ENCODE data around the gene SLC4A8.

SLC4A8 gene

DNA sequence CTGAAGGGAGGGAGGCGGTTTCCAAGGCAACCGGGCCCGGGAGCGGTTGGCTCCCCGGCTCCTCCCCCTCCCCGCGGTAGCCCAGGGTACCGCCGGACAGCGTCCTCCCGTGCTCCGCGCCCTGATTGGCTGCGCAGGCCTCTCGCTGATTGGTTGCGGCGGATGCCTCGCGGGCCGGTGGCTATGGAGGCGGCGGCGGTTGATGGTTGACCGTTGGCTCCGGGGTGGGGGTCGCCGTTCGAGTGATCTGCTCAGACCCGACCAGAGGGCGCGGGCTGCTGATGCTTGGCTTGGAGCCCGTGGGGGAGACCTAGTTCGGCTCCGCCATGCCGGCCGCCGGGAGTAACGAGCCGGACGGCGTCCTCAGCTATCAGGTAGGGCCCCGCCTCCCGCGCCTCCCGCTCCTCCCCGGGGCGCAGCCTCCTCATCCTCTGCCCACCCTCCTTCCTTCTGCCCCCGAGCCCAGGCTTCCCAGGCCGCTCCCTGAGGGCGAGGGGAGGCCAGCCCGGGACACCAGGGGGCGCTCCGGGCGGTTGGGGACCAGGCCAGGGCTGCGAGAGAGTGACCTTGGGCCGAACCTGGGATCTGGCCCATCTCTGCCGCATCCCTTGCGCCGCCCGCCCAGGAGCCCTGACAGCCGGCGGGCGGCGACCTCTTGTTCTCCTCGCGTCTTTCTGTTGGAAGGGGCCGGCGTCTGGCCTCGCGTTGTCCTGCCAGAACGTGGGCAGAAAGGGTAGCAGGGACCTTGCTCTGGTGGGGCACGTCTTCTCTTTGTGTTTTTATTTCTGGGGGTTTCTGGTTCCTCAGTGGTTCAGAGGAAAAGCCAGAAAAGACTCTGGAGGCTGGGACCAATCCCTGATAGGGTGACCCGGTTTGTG, at the start of gene SLC4A8:
SLC4A8 (plus strand) TSS at position 170 of the 878 bp plus-strand sequence; CDS start at position 327, 157 bp downstream.
- DNase-seq: peak; percentile 84
- peaks cover 17 to 25% of the 10 kb centered on the region in 2 donors for H3K4me1 Mint-ChIP-seq
- peaks cover 0 to 3% of the 10 kb centered on the region in 2 donors for H3K9me3 Mint-ChIP-seq
- H3K36me3 Mint-ChIP-seq: no peaks in the 10 kb centered on the region
- peak within 1 kb of the TSS; percentile 83 to 85 for H3K4me3 Mint-ChIP-seq
- ATAC-seq (replicated peaks): peak; percentile 95 to 97
- H3K27me3 Mint-ChIP-seq: no peaks in the 10 kb centered on the region
- H3K27ac Mint-ChIP-seq: peak within 1 kb of the TSS; percentile 60

DNA sequence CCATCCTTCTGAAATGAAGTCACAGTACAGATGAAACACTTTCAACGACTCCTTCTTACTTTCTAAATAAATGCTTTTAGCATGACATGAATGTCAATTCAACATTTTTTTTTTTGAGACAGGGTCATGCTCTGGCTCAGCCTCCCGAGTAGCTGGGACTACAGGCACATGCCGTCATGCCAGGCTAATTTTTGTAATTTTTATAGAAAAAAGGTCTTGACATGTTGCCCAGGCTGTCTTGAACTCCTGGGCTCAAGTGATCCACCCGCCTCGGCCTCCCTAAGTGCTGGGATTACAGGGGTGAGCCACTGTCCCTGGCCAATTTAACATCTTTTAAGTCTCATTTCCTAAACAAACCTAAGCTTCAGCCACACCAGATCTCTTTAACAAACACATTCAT, 49.8 kb upstream of the SLC4A8 start:
- Mint-ChIP-seq H3K27ac (no peak overlapping the region), H3K4me1 (peaks cover 53 to 81% of the 10 kb centered on the region in 2 donors), H3K27me3 (peaks cover 0 to 5% of the 10 kb centered on the region in 2 donors), H3K4me3 (no peak overlapping the region), H3K9me3 (peaks cover 6 to 11% of the 10 kb centered on the region in 2 donors), H3K36me3 (peaks cover 74 to 87% of the 10 kb centered on the region in 2 donors)
- ATAC-seq (replicated peaks) (no peak), DNase-seq (no peak)

DNA sequence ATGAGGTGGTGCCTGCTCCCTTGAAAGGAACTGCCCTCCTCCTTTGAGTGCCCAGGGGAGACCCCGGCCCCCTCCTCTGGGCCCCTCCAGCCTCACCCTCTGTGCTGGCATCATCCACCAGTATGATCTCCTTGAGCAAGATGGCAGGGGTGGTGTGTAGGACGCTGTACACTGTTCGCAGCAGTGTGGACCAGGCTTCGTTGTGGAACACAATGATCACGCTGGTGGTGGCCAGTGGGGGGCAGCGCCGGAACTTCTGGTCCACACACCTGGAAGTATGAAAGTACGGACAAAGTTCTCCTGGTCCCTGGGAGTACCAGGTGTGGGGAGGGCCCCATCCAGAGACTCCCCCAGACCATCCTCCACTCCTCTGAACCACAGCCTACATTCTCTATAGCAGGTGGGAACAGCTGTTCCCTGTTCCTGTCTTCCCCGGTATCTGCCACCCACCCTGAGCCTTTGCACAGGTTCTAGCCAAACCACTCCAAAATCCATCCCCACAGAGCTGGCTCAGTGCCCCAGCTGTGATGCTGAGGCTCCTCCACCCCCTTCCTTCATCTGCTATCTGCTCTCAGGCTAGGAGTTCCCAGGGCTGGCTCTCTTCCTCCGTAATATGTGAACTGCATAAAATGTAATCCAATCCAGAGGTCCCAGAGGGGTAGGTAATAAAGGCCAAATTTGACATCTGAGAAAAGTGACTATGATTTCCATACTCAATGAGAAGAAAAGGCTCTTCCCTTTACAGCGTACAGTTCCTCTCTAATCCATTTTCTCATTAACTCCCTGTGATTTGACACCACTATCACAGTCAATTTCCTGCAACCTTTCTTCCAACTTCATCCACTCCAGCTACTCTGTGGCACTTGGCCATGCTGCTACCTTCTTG, 47.3 kb upstream of the SLC4A8 start:
- Mint-ChIP-seq H3K27ac (no peak overlapping the region), H3K36me3 (peaks cover 78 to 91% of the 10 kb centered on the region in 2 donors)

DNA sequence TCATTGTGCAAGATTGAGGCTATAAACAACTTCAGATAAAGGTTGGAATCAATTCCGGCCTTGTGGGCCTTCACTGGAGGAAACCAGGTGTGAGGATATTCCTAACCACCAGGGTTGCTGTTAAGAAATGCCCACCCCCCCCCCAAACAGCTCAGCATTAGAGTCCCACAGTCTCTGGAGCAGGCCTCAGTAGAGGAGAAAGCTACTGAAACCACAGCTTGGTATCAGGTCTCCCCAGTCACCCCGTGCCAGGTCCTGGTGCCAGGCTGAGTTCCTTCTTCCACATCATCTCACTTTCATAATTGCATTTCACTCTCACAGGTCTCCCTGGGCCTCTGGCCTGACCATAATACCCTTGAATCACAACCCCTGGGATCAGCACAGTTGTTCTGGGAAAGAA, 45.9 kb upstream of the SLC4A8 start:
- H3K4me1 Mint-ChIP-seq: peaks cover 45 to 71% of the 10 kb centered on the region in 2 donors
- H3K27ac Mint-ChIP-seq: no peak overlapping the region

More for the DNA sequence above, 47.3 kb upstream of the SLC4A8 start:
- Mint-ChIP-seq H3K9me3 (peaks cover 6 to 11% of the 10 kb centered on the region in 2 donors), H3K4me3 (no peak overlapping the region), H3K27me3 (peaks cover 0 to 5% of the 10 kb centered on the region in 2 donors), H3K4me1 (peaks cover 46 to 71% of the 10 kb centered on the region in 2 donors)
- ATAC-seq (replicated peaks) (no peak), DNase-seq (no peak)

DNA sequence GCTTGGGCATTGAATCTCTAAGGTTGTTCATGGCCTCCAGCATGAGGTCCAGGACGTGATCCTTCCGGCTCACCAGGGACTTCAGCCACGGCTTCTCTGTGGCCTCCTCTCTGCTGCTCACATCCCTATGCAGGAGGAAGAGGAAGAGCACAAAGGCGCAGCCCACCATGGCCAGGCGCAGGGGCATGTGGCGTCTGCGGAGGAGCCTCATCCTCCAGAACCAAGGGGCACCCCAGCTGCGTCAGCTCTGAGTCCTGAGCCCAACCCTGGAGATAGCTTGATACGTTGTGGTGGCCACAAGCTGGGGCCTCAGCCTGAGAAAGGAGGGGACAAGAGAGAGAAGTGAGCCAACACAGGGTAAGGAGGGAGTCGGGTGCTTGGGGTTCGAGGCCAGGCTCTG, 45.1 kb upstream of the SLC4A8 start:
- no peak overlapping the region for H3K4me3 Mint-ChIP-seq
- H3K27ac Mint-ChIP-seq: no peak overlapping the region
- peaks cover 0 to 5% of the 10 kb centered on the region in 2 donors for H3K27me3 Mint-ChIP-seq
- peaks cover 46 to 73% of the 10 kb centered on the region in 2 donors for H3K4me1 Mint-ChIP-seq
- peaks cover 70 to 82% of the 10 kb centered on the region in 2 donors for H3K36me3 Mint-ChIP-seq
- no peak for DNase-seq
- no peak for ATAC-seq (replicated peaks)
- no peaks in the 10 kb centered on the region for H3K9me3 Mint-ChIP-seq

More for the DNA sequence above, 45.9 kb upstream of the SLC4A8 start:
- DNase-seq (no peak), ATAC-seq (replicated peaks) (peak; percentile 81 to 87)
- Mint-ChIP-seq H3K4me3 (no peak overlapping the region), H3K27me3 (peaks cover 0 to 5% of the 10 kb centered on the region in 2 donors), H3K36me3 (peaks cover 73 to 87% of the 10 kb centered on the region in 2 donors), H3K9me3 (peaks cover 0 to under 1% of the 10 kb centered on the region in 2 donors)

DNA sequence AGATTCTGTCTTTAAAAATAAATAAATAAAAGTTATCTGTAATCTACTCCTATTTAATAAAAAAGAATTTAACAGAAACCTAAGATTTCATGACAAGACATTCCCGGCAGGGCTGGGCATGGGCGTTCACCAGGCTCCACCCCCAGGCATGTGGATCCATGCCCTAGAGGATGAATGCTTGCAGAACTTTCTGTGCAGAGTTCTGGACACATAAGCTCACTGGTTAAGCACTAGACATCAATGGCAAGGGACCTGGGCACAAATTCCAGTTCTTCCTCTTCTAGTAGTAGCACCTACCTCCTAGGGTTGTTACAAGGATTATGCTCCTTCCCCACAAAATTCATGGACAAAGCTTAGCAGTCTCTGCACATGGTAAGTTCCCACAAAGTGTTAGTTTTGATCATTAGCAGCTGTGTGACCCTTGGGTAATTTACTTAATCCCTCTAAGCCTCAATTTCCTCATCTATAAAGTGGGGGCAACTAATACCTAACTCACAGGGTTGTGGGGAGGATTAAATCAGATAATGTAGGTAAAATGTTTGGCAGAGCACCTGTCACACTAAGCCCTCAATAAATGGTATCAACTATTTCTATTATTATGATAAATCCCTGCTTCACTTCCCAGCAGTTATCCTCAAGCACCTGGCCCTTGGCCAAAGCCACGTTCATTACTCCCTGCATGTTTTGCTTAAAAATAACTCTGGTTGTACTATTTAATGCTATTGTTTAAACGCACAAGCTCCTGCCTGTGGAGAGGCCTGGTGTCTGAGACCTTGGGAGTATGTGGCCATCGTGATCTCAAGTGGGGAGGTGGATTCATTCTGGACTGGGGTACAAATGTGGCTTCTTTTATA, 43.2 kb upstream of the SLC4A8 start:
- DNase-seq (no peak), ATAC-seq (replicated peaks) (no peak)
- H3K9me3 Mint-ChIP-seq: no peaks in the 10 kb centered on the region
- no peak overlapping the region for H3K27ac Mint-ChIP-seq
- peaks cover 59 to 76% of the 10 kb centered on the region in 2 donors for H3K36me3 Mint-ChIP-seq
- H3K4me3 Mint-ChIP-seq: no peak overlapping the region
- H3K27me3 Mint-ChIP-seq: peaks cover 0 to 5% of the 10 kb centered on the region in 2 donors
- peaks cover 45 to 64% of the 10 kb centered on the region in 2 donors for H3K4me1 Mint-ChIP-seq

DNA sequence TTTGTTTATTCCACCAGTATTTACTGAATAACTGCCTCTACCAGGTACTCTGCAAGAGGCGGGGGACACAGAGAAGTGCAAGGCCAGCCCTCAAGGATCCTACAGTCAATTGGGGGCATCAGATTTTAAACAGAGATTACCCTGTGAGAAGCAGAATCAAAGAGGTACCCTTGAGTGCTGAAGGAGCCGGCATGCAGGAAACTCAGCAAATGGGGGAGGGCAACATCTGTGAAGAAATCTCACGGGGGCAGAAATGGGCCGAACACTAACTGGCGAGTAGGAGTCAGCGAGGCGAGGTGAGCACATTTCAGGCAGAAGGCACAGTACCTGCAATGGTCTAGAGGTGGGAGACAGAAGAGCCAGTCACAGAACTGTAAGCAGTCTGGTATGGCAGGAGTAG, 42.5 kb upstream of the SLC4A8 start:
- H3K27me3 Mint-ChIP-seq: peaks cover 0 to 5% of the 10 kb centered on the region in 2 donors

DNA sequence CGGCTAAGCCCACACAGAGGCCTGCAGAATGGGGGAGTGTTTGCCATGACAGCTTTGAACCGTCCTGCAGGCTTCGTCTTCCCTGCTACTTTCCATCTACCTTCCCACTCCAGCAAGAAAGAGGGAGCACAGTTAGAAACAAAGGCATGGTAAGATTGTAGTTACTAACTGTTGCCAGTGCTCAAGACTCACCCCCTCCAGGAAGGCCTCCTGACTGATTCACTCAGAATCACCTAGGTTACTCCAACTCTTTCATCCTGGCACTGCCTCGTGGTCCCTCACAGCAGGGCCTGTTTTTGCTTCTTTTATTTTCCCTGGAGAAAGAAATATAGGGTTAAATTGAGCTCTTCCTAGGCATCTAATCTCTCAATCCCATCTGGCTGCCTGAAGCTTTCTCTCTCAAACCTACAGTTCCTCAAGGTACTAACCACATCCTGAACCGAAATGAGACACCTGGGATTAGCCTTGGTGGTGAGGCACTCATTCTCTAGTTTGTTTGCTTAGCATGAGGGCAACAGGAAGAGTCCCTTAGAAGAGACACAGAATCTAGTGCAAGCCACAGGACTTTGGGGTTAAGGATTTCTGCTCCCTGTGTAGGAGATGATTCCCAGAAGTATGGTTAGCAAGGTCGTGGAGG, 41.2 kb upstream of the SLC4A8 start:
- Mint-ChIP-seq H3K27me3 (no peaks in the 10 kb centered on the region), H3K4me1 (peaks cover 51 to 66% of the 10 kb centered on the region in 2 donors), H3K27ac (no peak overlapping the region), H3K4me3 (no peak overlapping the region), H3K9me3 (no peaks in the 10 kb centered on the region), H3K36me3 (peaks cover 50 to 73% of the 10 kb centered on the region in 2 donors)
- DNase-seq: no peak
- ATAC-seq (replicated peaks): peak in 1 of 2 donors; percentile 51

More for the DNA sequence above, 42.5 kb upstream of the SLC4A8 start:
- H3K9me3 Mint-ChIP-seq: no peaks in the 10 kb centered on the region
- no peak overlapping the region for H3K4me3 Mint-ChIP-seq
- peak in 1 of 2 donors; percentile 14 for ATAC-seq (replicated peaks)
- H3K36me3 Mint-ChIP-seq: peaks cover 52 to 74% of the 10 kb centered on the region in 2 donors
- no peak for DNase-seq
- H3K4me1 Mint-ChIP-seq: peaks cover 50 to 67% of the 10 kb centered on the region in 2 donors
- no peak overlapping the region for H3K27ac Mint-ChIP-seq

DNA sequence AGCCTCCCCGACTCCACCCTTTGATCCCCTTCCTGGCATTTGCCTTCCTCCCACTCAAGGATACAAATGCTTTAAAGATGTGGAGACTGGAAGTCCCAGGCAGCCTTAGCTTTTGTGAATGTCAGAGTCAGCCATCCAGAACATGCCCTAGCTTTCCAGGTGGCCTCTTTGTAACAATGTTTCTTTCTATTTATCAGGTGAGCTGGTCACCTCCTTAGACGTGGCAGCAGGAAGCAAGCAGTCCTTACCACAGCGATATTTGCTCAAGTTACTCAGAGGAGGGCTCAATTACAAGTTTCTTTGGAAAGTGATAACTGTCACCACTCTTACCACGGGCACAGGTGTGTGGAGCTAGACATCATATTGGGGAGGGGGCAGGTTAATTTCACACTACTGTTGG, 38.3 kb upstream of the SLC4A8 start:
- Mint-ChIP-seq H3K27me3 (no peaks in the 10 kb centered on the region), H3K4me1 (peaks cover 63 to 78% of the 10 kb centered on the region in 2 donors), H3K27ac (no peak overlapping the region), H3K4me3 (no peak overlapping the region), H3K36me3 (peaks cover 36 to 60% of the 10 kb centered on the region in 2 donors), H3K9me3 (no peaks in the 10 kb centered on the region)
- no peak for ATAC-seq (replicated peaks)
- no peak for DNase-seq

DNA sequence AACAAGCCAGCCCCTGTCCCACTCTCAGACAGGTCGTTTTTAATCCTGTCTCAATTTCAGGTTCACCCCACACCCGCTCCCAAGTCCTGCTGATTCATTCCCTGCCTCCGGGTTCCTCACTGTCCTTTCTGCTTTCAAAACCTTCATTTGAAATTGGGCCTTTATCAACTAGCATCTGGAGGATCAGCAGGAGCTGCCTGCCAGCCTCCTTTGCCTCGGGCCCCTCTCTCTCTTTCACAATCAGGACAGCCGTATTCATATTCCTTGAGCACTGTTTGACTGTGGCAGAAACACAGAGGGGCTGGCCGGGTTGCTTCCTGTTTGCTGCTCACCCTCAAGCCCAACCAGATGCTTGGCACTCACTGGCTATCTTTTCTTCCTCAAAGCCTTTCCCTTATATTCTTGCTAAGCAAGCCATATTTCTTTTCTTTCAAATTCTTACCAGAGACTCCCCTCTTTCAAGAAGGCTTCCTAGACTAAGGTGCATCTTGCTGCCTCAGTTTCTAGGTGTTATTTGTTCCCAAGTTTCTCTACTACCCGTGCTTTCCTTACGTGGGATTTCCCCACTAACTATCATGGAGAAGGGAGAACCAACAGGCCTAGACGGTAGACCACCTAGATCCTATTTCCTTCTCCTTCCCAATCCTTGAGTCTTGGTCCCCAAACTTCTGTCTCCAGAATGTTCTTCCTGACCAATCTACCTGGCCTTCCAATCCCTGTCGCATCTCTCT, 36.4 kb upstream of the SLC4A8 start:
- no peak for DNase-seq
- Mint-ChIP-seq H3K27ac (peak overlapping the region; percentile 31), H3K4me3 (peak overlapping the region; percentile 26 to 49), H3K27me3 (no peaks in the 10 kb centered on the region), H3K36me3 (peaks cover 24 to 43% of the 10 kb centered on the region in 2 donors), H3K9me3 (no peaks in the 10 kb centered on the region), H3K4me1 (peaks cover 57 to 71% of the 10 kb centered on the region in 2 donors)
- ATAC-seq (replicated peaks): no peak

DNA sequence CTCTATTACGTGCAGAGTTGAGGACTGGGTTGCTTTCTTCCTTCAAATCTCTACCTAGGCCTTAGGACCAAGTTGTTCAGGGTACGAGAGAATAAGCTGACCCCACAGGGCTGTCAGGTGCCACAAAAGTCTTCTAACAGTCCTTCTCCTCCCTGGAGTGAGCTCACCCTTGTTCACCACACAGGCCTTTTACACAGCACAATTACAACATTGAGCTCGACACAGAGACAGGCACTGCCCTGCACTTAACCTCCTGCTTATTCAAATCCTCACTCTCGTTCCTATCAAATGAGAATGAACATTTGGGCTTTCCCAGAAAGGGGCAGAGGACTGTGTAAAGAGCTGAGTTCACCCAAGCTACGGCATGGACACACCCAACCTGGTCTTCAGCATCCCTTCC, 35.8 kb upstream of the SLC4A8 start:
- Mint-ChIP-seq H3K27ac (peak overlapping the region; percentile 1), H3K36me3 (peaks cover 20 to 39% of the 10 kb centered on the region in 2 donors), H3K27me3 (no peaks in the 10 kb centered on the region), H3K9me3 (no peaks in the 10 kb centered on the region), H3K4me3 (no peak overlapping the region), H3K4me1 (peaks cover 57 to 71% of the 10 kb centered on the region in 2 donors)
- no peak for DNase-seq
- ATAC-seq (replicated peaks): no peak

DNA sequence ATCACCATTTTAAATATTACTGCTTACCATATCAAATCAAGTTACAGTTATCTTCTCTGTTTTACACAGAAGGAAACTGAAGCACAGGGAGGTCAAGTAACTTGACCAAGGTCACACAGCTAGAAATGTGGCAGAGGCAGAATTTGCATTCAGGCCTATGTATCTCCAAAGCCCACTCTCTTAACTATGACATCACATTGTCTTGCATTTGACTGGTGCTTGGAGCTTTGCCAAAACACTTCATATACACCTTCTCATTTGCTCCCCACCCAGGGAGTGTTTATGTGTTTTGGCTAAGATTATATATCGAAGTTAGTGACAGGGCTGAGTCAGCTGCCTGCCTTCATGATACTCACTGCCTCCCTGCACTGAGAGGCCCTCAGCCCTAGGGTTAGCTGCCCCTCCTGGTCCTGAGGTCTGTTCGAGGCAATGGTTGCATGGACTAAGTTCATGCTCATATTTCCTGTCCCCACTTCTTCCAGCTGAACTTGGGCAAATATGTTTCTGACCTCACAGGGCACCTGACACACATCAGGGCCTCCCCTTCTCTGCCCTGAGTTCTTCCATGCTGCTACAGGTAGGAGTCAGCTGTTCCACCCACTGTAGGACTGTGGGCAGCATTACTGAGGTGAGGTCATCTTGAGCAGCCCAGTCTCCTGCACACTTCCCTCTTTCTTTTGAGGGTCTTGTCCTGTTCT, 35.2 kb upstream of the SLC4A8 start:
- H3K4me3 Mint-ChIP-seq: peak overlapping the region; percentile 58 to 90
- DNase-seq (peak; percentile 26), ATAC-seq (replicated peaks) (peak; percentile 53 to 63)
- H3K4me1 Mint-ChIP-seq: peaks cover 60 to 72% of the 10 kb centered on the region in 2 donors
- H3K27ac Mint-ChIP-seq: peak overlapping the region; percentile 74
- no peaks in the 10 kb centered on the region for H3K9me3 Mint-ChIP-seq
- H3K36me3 Mint-ChIP-seq: peaks cover 17 to 36% of the 10 kb centered on the region in 2 donors
- no peaks in the 10 kb centered on the region for H3K27me3 Mint-ChIP-seq

Measured in stimulated activated naive B cell treated with anti-CD40 and anti-IgM and Interleukin-4, amounts not matched to agents 10 μg/mL and 1 μg/mL and 100 μg/mL, for 72 hours (primary cell).